Femur (tissue), 1 donor: ENCODE measurements around the gene ACTC1.
"Not testable (repeated sequence)": the region's sequence is repeated elsewhere in the genome, so short reads cannot be mapped to it uniquely, and the experiment has no call there.

Experiments used
- DNase-seq: peaks from one replicate; pipeline ENCODE4 v3.0.0-alpha.2; 2017

Gene ACTC1

DNA sequence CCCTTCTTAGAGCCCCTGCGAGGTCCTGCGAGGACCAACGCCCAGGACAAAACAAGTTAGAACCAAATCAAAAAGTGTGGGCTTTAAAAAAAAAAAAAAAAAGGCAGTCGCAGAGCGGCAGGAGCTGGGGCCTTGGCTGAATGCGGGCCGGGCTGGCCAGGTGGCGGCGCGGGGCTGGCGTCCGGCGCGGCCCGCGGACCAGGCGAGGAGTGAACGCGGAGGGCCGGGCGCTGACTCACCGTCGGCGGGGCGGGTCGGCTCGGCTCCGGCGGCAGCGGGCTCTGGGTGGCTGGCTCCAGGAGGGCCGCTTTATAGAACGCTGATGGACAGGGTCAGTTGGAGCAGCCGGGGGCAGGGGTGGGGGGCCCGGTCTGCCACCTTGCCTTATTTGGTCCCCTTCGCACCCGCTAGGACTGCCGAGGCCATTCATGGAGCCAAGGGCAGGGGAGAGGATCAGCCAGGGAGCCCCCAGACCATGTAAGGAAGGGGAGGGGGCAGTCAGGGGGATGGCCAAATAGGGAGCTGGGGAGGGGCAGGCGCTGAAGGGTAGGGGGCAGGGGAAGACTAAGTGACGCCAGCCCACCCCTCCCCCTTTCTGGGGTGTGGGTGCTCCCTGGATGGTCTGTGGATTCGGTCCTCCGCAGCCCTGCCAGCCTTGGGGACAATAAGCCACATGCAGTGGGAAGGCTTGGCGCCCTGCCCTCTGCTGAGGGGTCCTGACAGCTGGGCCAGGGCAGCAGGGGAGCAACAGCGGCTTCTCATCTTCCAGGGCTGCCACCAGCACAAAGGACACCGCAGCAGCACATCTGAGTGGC lies at the start of gene ACTC1:
Gene ACTC1, minus strand, starts transcription at position 283 of the 815 bp plus-strand sequence. CDS start 741 bp downstream, outside the sequence.
- peak; percentile 86 for DNase-seq

DNA sequence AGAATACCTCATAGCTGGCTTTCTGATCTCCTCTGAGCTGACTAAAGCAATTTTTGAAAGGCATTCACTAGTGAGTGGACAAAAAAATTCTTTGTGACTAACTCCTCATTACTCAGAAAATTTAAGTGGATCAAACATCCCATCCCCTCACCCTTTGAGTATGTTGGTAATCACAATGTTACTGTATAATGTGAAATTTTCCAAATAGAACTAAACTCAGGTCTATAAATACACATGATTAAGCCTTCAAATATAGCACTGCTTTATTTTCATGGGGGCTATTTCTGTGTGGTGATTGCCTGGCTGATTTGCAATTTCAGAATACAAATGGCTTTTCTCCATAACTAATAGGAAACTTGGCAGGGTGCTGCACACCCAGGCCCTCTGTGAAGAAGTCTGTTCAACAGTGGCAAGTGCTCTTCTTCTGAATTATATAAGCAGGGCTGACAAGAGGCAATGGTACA lies 45.9 kb upstream of the ACTC1 start:
- DNase-seq = no peak

- DNase-seq = no peak
These were observed 42.9 kb upstream of the ACTC1 start for GRCh38 chr15:34838282-34838681.

- no peak for DNase-seq
These were observed 42.1 kb upstream of the ACTC1 start for GRCh38 chr15:34837246-34838016.

DNA sequence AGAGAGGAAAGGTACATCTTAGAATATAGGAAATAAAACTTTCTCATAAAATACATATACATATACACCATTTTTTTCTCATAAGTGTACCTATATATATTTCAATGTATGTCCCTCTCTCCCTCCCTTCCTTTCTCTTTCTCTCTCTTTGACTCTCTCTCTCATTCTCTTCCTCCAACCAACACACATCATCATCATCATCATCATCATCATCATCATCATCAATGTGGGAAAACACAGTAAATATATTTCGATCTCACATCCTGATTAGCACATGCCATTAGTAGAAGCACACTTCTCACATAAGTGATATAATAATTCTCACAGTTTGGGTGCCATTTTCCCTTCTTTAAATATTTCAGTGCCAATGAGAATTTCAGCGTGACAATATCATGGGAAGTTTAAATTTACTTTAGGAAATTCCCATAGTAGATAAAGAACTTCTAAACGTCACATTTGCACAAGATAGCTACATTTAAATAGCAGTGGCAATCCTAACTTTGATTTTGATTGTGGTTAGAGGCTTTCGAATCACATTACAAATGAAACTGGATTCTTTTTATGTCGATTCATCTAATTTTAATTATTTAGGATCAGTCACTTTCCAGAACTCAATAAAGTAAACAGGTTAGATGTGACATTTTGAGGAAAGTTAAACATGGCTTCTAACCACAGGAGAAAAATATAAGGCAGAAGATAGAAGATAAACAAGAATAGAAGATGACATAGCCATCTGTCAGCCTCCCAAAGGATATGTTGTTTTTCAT lies 33.0 kb upstream of the ACTC1 start:
- DNase-seq = no peak

DNA sequence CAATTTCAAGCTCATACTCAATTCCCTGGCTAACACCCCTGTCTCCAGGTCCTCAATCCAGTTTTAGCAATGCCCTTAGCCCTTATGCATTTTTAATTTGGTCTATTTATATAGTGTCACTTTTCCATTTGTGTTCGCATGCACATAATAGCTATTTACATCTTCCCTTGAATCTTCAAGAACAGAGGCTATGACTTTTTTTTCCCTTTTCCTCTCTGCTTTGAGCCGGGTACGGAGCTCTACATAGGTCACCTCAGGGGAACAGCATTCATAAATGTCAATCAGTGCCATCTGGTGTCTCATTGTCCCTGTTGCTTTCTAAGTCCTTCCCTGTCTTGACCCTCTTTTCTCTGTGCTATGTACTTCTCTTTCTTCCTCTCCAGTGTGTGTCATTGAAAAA lies 26.5 kb upstream of the ACTC1 start:
- no peak for DNase-seq

- no peak for DNase-seq
These were observed 24.8 kb upstream of the ACTC1 start for GRCh38 chr15:34820110-34820509.

DNA sequence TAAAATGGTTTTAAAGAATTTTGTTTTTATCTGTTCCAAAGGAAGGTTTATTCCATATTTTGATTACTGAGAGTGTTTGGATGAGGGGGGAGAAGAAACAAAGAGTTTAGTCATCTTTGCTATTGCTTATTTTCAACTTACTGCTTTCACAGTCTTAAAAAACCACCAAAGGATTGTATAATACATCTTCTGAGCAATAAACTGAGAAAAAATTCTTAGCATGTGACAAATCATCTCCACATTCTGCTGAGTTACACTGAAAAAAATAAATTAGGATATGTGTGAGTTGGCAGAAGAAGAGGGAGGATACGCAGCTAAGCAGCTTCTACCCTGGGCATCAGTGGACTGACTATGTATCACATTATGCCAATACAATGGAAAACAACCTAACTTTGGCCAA lies 23.2 kb upstream of the ACTC1 start:
- DNase-seq = no peak

DNA sequence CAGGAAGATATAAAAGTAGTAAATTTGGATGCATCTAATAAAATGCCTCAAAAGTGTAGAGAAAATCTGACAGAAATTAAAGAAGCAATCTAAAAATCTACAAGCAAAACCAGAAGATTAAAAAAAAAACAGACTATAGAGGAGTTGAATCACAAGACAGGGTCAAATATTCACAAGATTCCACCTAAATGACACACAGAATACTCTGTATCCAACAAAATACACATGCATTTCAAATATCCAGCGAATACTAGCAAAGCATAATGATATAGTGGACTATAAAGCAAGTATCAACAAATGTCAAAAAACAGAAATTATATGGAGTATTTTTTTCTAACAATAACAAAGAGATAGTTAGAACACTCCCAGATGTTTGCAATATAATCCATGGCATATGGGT lies 20.5 kb upstream of the ACTC1 start:
- no peak for DNase-seq

DNA sequence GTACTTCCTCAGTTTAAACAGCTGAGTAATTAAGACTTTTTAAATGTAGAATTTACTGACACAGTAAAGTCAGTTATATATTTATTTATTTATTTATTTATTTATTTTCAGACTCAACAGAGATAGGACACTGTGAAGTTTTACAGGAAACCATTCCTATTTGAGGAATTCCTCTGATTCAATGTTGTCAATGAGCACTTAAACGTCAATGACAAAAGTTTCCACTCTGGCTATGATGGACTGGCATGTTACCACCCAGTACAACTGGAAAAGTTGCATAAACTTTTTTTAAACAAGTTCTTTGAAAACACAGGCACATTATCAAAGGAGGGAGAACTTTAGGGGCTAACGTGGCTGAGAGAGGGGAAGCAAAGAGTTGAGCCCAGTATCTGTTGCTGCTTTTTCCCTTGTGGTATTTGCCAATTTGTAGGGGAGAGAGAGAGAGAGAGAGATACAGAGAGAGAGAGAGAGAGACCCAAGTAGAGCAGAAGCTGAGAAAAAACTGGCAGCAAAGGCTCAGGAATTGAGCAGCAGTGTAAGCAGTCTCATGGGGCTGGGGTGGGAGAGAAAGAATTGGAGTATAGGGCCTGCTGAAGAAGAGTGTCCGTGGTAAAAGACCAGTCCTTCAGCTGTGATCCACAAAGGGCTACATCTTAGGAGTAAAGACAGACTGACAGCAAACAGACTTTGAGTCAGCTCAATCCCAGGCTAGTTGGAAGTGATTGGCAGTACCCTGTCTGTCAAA lies 18.3 kb upstream of the ACTC1 start:
- DNase-seq = no peak

- not testable (repeated sequence) for DNase-seq
These were observed 17.6 kb upstream of the ACTC1 start for GRCh38 chr15:34812868-34813365.

- DNase-seq = no peak
These were observed 17.0 kb upstream of the ACTC1 start for GRCh38 chr15:34812369-34812768.

GRCh38 chr15:34810443-34811129 lies 15.2 kb upstream of the ACTC1 start:
- DNase-seq = no peak

DNA sequence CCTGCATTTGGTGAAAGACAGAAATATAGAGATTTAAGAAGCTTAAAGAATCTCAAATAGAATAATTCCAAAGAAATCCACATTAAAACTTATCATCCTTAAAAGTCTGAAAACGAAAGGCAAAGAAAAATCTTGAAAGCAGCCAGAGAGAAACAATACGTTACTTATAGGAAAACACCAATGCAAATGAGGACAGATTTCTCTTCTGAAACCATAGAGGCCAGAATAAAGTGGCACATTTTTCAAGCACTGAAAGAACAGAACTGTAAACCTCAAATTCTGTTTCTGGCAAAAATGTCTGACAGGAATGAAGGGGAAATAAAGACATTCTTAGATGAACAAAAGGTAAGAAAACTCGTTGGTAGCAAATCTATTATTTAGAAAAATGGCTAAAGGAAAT lies 13.8 kb upstream of the ACTC1 start:
- no peak for DNase-seq

GRCh38 chr15:34808016-34808415 lies 12.7 kb upstream of the ACTC1 start:
- no peak for DNase-seq

- DNase-seq = not testable (repeated sequence)
These were observed 11.9 kb upstream of the ACTC1 start for GRCh38 chr15:34807241-34807640.

GRCh38 chr15:34804776-34805175 lies 9.4 kb upstream of the ACTC1 start:
- no peak for DNase-seq

DNA sequence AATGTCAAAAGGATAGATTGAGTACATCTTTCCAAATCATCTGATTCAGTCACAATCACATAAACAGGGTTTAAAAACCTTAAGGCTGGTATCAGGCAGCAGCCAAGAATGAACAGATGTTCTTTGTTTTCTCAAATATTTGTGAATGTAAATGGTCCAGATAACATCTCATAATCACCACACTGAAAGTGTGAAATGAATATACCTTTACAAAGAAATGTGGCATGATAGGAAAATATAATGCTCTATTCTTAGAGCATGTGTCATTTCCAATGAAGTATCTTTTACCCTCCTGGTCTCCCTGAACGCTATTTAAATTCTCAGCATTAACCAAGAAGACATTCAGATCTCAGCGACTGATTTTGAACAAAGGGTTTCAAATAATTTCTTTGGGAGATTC lies 8.8 kb upstream of the ACTC1 start:
- DNase-seq = no peak

DNA sequence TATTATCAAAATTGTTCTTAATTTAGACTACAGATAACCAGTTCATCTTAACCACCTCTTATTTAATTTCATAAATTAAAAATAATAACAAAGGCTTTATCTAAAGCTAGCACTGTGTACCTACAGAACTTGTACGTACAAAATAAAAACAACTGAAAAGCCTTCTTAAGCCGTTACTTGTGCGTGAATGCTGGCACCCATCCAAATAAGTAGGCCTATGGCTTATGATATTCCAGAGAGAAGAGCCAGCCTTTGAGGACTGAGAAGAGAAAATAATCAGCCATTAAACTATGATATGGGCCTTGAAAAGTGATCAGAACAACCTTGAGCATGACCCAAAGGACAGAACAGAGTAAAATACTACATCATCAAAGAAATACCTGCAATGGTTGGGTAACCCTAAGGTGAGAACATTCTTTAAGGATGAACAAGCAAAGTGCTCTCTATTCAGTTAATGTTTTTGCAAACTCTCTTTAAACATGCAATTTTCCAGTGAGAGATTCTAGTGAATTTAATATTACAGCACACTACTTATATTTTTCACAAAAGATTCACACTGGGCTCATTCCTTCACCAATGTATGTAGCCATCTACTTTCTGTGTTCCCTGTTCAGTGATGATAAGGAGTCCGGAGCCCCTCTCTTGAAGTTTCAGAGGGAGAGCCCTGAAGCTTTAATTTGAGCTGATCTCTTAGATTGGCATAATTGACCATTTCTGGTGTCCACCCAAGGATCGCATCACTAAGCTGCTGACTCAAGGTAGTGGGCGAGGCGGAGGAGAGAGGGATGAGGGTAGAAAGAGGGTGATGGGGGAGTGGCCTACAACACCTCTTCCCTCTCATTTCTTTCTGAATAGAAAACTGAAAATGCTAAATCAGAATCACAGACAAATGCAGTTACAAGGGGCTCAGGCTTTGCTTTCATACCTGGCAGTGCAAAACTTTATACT lies 7.7 kb upstream of the ACTC1 start:
- no peak for DNase-seq

DNA sequence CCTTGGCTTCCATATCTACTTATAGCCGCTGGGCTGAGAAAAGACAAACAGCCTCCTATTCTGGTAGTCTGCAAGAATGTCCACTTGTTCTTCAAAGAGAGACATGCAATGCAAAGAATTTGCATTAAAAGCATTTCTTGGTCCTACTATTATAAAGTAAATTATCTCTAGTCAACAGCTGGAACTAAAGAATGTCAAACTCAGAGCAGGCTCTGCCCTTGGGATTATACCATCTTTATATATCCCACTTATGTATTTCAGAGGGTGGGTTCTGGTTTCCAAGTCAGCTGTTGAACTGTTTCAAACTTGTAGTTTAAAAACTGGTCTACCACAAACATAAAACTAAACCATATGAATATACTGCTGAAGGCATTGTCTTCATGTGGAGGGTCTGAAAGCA lies 7.0 kb upstream of the ACTC1 start:
- no peak for DNase-seq
